H1 (cell line): ENCODE results near the gene FRMD4A. TPM values are rescaled to one million over a fixed set of nuclear protein-coding genes. Genes with fewer than 3 reads are reported as not detected.

Experiments
- JUND ChIP-seq: IDR thresholded peaks from 2 replicates; pipeline ENCODE4 v1.6.1; 2011; ENCODE audit warnings: mild to moderate bottlenecking, improper control_type of control experiment, low read length
- TCF12 ChIP-seq: IDR thresholded peaks from 2 replicates; pipeline ENCODE4 v1.6.1; 2011; ENCODE audit warnings: low read depth, mild to moderate bottlenecking, low read length
- polyA plus RNA-seq, 7 experiments: library from polyadenylated mRNA; depleted of rRNA in 3 of 7; stranded (reverse) in 5 of 7; unstranded in 2 of 7; fragments of >200 nt in 5 of 7; fragments of 200-250 nt in 2 of 7; gene quantifications; 1 replicate in 5 of 7; 2 replicates in 1 of 7; 4 replicates in 1 of 7; pipeline versions ENCODE4 v1.2.1 to v1.2.3, GENCODE V29; 2011 to 2013; ENCODE audit warnings: missing spikeins in 2 of 7, mixed read lengths in 2 of 7
- total RNA-seq: library from RNA; stranded (reverse); fragmentation: NEBNext Ultra II Directional; extraction: Animal tissue kit (Norgen Biotek cat#: 25700); gene quantifications from 2 replicates; pipeline ENCODE4 v1.2.1, GENCODE V29; 2021

The FRMD4A gene
- total and polyA plus RNA-seq, 2 of the 8 experiments (the other 6 are each of a cell fraction or from before 2014, with no cell fraction given), result 38.6 to 39.6 TPM

DNA sequence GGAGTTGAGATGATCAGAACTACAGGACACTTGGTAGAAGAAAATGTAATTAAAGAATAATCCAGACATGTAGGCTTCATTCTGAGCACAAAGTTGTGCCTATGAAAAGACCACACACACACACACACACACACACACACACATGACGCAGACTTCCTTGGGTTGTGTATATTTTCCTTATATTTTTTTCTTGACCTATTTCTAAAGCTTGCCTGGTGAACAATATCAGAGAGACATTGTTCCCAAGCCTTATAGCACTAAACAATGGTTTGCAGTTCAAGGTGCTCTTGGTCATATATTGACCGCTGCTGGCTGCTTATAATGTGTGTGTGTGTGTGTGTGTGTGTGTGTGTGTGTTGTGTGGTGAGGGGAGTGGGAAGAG lies 541.3 kb downstream of the FRMD4A start (continued):
- TF ChIP-seq JUND (no peak), TCF12 (no peak)
